SK-N-SH (cell line): ENCODE results near the gene ZFP36. TPM values are rescaled to one million over a fixed set of nuclear protein-coding genes. Genes with fewer than 3 reads are reported as not detected.
A peak's percentile ranks its signal among the peaks of the same experiment; 100 is the strongest.

Experiments used
- CTCF ChIA-PET: fragments of 300-600, 350-600 bp; formaldehyde crosslinking; extraction: SDS; loops from one replicate; lab custom pipeline; 2021; lab: Yijun Ruan, JAX
- POLR2A ChIA-PET: fragments of 350-600 bp; sonication (Branson Sonifier 250); formaldehyde crosslinking; extraction: SDS; loops from one replicate; lab custom pipeline; 2020; ENCODE audit warnings: antibody characterized with exemption, inconsistent platforms; lab: Yijun Ruan, JAX
- DNase-seq: peaks from one replicate; pipeline ENCODE4 v3.0.0; 2012
- H2AFZ ChIP-seq: fragments of 200-600 bp; sonication (generic); 2 replicates; pipeline ENCODE4 v1.8.1; 2016; ENCODE audit warnings: antibody characterized with exemption, mild to moderate bottlenecking, low read depth
- H3F3A ChIP-seq: fragments of 200-600 bp; sonication (generic); replicated peaks from 2 replicates; pipeline ENCODE3; 2016; ENCODE audit warnings: antibody characterized with exemption, mild to moderate bottlenecking; ENCODE audit not compliant: insufficient read depth
- H3K27ac ChIP-seq, 2 experiments: fragments of 200-500 bp in 1 of 2; fragments of 200-600 bp in 1 of 2; sonication (Bioruptor generic) in 1 of 2; sonication (generic), shearing (Covaris generic) in 1 of 2; 2 replicates each; pipeline versions ENCODE4 v1.5.1 to v1.6.1; 2014 to 2016; ENCODE audit warnings: low read depth in 2 of 2, inconsistent platforms in 1 of 2, low read length in 1 of 2, mild to moderate bottlenecking in 1 of 2, mixed read lengths in 1 of 2
- H3K27me3 ChIP-seq: fragments of 200-600 bp; sonication (generic), shearing (Covaris generic); 2 replicates; pipeline ENCODE4 v1.6.1; 2016; ENCODE audit warnings: mixed run types; ENCODE audit not compliant: insufficient read depth
- H3K36me3 ChIP-seq, 2 experiments: fragments of 200-500 bp in 1 of 2; fragments of 200-600 bp in 1 of 2; sonication (Bioruptor generic) in 1 of 2; sonication (generic) in 1 of 2; replicated peaks in 1 of 2; 2 replicates each; pipeline versions ENCODE3 to v1.5.1; 2014 to 2016; ENCODE audit warnings: low read length in 1 of 2, mild to moderate bottlenecking in 1 of 2; ENCODE audit not compliant: insufficient read depth in 2 of 2, control insufficient read depth in 1 of 2
- H3K4me1 ChIP-seq, 2 experiments: fragments of 200-500 bp in 1 of 2; fragments of 200-600 bp in 1 of 2; sonication (Bioruptor generic) in 1 of 2; sonication (generic), shearing (Covaris generic) in 1 of 2; 2 replicates each; pipeline versions ENCODE4 v1.5.1 to v1.6.1; 2014 to 2016; ENCODE audit warnings: low read depth in 1 of 2, low read length in 1 of 2, mixed run types in 1 of 2; ENCODE audit not compliant: insufficient read depth in 2 of 2, control insufficient read depth in 1 of 2
- H3K4me2 ChIP-seq: fragments of 200-600 bp; sonication (generic), shearing (Covaris generic); 2 replicates; pipeline ENCODE4 v1.6.1; 2017; ENCODE audit warnings: mixed run types
- H3K4me3 ChIP-seq, 2 experiments: fragments of 200-500 bp in 1 of 2; fragments of 200-600 bp in 1 of 2; sonication (Bioruptor generic) in 1 of 2; sonication (generic), shearing (Covaris generic) in 1 of 2; 2 replicates each; pipeline versions ENCODE4 v1.5.1 to v1.8.1; 2014 to 2016; ENCODE audit warnings: low read depth in 2 of 2, inconsistent platforms in 1 of 2, low read length in 1 of 2, mild to moderate bottlenecking in 1 of 2, mixed read lengths in 1 of 2, moderate library complexity in 1 of 2
- H3K79me2 ChIP-seq: fragments of 200-600 bp; sonication (generic); 2 replicates; pipeline ENCODE4 v1.8.1; 2017; ENCODE audit warnings: mild to moderate bottlenecking; ENCODE audit not compliant: insufficient read depth
- H3K9ac ChIP-seq: fragments of 200-600 bp; sonication (generic); 2 replicates; pipeline ENCODE4 v1.6.1; 2017; ENCODE audit warnings: mixed run types
- H3K9me2 ChIP-seq: fragments of 200-600 bp; sonication (generic); 2 replicates; pipeline ENCODE4 v1.6.1; 2017; ENCODE audit warnings: mixed run types
- H3K9me3 ChIP-seq: fragments of 200-600 bp; sonication (generic); 2 replicates; pipeline ENCODE4 v1.6.1; 2017; ENCODE audit warnings: mixed run types, mild to moderate bottlenecking, moderate library complexity
- H4K20me1 ChIP-seq: fragments of 200-600 bp; sonication (generic); 2 replicates; pipeline ENCODE4 v1.6.1; 2017; ENCODE audit warnings: mild to moderate bottlenecking, mixed run types; ENCODE audit not compliant: insufficient read depth
- EP300 ChIP-seq, 2 experiments: IDR thresholded peaks; 2 replicates each; pipeline versions ENCODE4 v1.4.0 to v1.6.1; 2012; ENCODE audit warnings: borderline replicate concordance in 1 of 2, low read depth in 1 of 2, low read length in 1 of 2
- FOSL2 ChIP-seq: IDR thresholded peaks from 2 replicates; pipeline ENCODE4 v1.4.0; 2012; ENCODE audit warnings: low read depth, mild to moderate bottlenecking, moderate library complexity, borderline replicate concordance
- FOXM1 ChIP-seq: IDR thresholded peaks from 2 replicates; pipeline ENCODE4 v1.4.0; 2012; ENCODE audit warnings: low read depth, mild to moderate bottlenecking
- GABPA ChIP-seq: IDR thresholded peaks from 2 replicates; pipeline ENCODE4 v1.4.0; 2012; ENCODE audit warnings: low read depth, mild to moderate bottlenecking
- MXI1 ChIP-seq: IDR thresholded peaks from 2 replicates; pipeline ENCODE4 v1.6.1; 2012; ENCODE audit warnings: mild to moderate bottlenecking, low read depth, low read length, improper control_type of control experiment
- NRF1 ChIP-seq: IDR thresholded peaks from 2 replicates; pipeline ENCODE4 v1.6.1; 2012; ENCODE audit warnings: low read depth, mild to moderate bottlenecking, low read length
- POLR2AphosphoS5 ChIP-seq: IDR thresholded peaks from 2 replicates; pipeline ENCODE4 v1.6.1; 2012; ENCODE audit warnings: low read depth, low read length
- RAD21 ChIP-seq: IDR thresholded peaks from 2 replicates; pipeline ENCODE4 v1.6.1; 2012; ENCODE audit warnings: mild to moderate bottlenecking, low read length
- RCOR1 ChIP-seq: fragments of 150-350 bp; IDR thresholded peaks from 2 replicates; pipeline ENCODE4 v1.6.1; 2017; ENCODE audit warnings: antibody characterized with exemption, low read length
- RXRA ChIP-seq: IDR thresholded peaks from 2 replicates; pipeline ENCODE4 v1.4.0; 2012; ENCODE audit warnings: low read depth, mild to moderate bottlenecking, borderline replicate concordance
- SIN3A ChIP-seq: IDR thresholded peaks from 2 replicates; pipeline ENCODE4 v1.6.1; 2012; ENCODE audit warnings: low read depth, mild to moderate bottlenecking, low read length, moderate library complexity, borderline replicate concordance
- SMC3 ChIP-seq: IDR thresholded peaks from 2 replicates; pipeline ENCODE4 v1.6.1; 2012; ENCODE audit warnings: low read depth, low read length, improper control_type of control experiment
- TAF1 ChIP-seq: IDR thresholded peaks from 2 replicates; pipeline ENCODE4 v1.6.1; 2012; ENCODE audit warnings: low read depth, mild to moderate bottlenecking, low read length, moderate library complexity, borderline replicate concordance
- TCF12 ChIP-seq: IDR thresholded peaks from 2 replicates; pipeline ENCODE4 v1.4.0; 2012
- YY1 ChIP-seq: IDR thresholded peaks from 2 replicates; pipeline ENCODE4 v1.4.0; 2012; ENCODE audit warnings: low read depth, mild to moderate bottlenecking
- WGBS: methylation state at CpG from one replicate; pipeline ENCODE4 v1.1.6; 2017; ENCODE audit warnings: low lambda C conversion rate; 5-methylcytosine and 5-hydroxymethylcytosine counted together
- polyA plus RNA-seq, 3 experiments: library from polyadenylated mRNA; depleted of rRNA; stranded (reverse); fragments of >200 nt; gene quantifications; 2 replicates each; pipeline ENCODE4 v1.2.3, GENCODE V29; 2012
- TF ChIP-seq, protein P1 (sequence below): IDR thresholded peaks from 2 replicates; pipeline ENCODE4 v1.4.0; 2012; ENCODE audit warnings: low read depth, borderline replicate concordance
- TF ChIP-seq, protein P2 (sequence below): IDR thresholded peaks from 2 replicates; pipeline ENCODE4; 2012
- TF ChIP-seq, protein P3 (sequence below): fragments of 200-600 bp; sonication (generic); IDR thresholded peaks from 2 replicates; pipeline ENCODE4 v1.6.1; 2017; ENCODE audit warnings: antibody characterized with exemption, mild to moderate bottlenecking, moderate library complexity
- TF ChIP-seq, protein P4 (sequence below): IDR thresholded peaks from 2 replicates; pipeline ENCODE4 v1.4.0; 2012; ENCODE audit warnings: low read depth, borderline replicate concordance
- TF ChIP-seq, protein P5 (sequence below): IDR thresholded peaks from 2 replicates; pipeline ENCODE4 v1.4.0; 2012; ENCODE audit warnings: low read depth
- TF ChIP-seq, protein P6 (sequence below): fragments of 150-350 bp; IDR thresholded peaks from 2 replicates; pipeline ENCODE4 v1.6.1; 2017; ENCODE audit warnings: antibody characterized with exemption, low read length, low read depth, borderline replicate concordance

Gene ZFP36
- polyA plus RNA-seq, 1 of the 3 experiments (the other 2 are of a cell fraction) = 49.3 TPM

DNA sequence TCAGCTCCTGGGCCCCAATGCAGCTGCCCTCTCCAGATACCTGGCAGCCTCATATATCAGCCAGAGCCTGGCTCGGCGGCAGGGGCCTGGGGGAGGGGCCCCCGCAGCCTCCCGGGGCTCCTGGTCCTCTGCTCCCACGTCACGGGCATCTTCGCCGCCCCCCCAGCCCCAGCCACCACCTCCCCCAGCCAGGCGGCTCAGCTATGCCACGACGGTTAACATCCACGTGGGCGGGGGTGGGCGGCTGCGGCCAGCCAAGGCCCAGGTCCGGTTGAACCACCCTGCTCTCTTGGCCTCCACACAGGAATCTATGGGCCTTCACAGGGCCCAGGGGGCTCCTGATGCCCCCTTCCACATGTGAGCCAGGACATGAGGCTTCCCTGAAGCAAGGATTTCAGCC, 18.3 kb downstream of the ZFP36 start:
- POLR2A ChIA-PET = interaction anchor here (2.9 kb wide), 1 partner anchor 11 kb away, joined by 17 read pairs; the partner anchor contains the start of gene RPS16
- peak; percentile 19 for DNase-seq

DNA sequence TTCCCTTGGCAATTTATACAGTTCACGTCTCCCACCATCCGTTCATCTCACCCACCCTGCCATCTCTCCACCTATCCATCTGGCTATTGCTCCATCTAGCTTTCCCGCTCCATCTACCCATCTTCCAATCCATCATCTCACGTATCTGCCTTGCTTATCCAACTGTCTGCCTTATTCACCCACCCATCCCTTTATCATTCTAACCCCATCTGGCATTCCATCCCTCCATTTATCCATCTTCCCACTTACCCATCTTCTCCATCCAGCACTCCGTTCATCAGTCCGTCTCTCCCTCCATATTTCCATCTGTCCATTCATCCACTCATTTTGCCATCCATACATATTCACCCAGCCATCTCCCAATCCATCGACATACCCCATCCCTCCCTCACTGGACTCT, 19.1 kb downstream of the ZFP36 start:
- H3K27ac ChIP-seq = peak overlapping the region in 1 of 2 experiments; percentile 22; a peak in 1 of 4 replicates
- POLR2A ChIA-PET = interaction anchor here (2.2 to 2.9 kb wide), 2 partner anchors 10 kb away, joined by 15 to 17 read pairs; partner anchors contain the start of gene RPS16
- TF ChIP-seq MXI1 = no peak
- TF ChIP-seq, protein P1, sequence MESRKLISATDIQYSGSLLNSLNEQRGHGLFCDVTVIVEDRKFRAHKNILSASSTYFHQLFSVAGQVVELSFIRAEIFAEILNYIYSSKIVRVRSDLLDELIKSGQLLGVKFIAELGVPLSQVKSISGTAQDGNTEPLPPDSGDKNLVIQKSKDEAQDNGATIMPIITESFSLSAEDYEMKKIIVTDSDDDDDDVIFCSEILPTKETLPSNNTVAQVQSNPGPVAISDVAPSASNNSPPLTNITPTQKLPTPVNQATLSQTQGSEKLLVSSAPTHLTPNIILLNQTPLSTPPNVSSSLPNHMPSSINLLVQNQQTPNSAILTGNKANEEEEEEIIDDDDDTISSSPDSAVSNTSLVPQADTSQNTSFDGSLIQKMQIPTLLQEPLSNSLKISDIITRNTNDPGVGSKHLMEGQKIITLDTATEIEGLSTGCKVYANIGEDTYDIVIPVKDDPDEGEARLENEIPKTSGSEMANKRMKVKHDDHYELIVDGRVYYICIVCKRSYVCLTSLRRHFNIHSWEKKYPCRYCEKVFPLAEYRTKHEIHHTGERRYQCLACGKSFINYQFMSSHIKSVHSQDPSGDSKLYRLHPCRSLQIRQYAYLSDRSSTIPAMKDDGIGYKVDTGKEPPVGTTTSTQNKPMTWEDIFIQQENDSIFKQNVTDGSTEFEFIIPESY = no peak
- no peak for TF ChIP-seq POLR2AphosphoS5
- TF ChIP-seq, protein P2, sequence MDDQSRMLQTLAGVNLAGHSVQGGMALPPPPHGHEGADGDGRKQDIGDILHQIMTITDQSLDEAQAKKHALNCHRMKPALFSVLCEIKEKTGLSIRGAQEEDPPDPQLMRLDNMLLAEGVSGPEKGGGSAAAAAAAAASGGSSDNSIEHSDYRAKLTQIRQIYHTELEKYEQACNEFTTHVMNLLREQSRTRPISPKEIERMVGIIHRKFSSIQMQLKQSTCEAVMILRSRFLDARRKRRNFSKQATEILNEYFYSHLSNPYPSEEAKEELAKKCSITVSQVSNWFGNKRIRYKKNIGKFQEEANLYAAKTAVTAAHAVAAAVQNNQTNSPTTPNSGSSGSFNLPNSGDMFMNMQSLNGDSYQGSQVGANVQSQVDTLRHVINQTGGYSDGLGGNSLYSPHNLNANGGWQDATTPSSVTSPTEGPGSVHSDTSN = no peak
- no peak for TF ChIP-seq RCOR1
- TF ChIP-seq, protein P3, sequence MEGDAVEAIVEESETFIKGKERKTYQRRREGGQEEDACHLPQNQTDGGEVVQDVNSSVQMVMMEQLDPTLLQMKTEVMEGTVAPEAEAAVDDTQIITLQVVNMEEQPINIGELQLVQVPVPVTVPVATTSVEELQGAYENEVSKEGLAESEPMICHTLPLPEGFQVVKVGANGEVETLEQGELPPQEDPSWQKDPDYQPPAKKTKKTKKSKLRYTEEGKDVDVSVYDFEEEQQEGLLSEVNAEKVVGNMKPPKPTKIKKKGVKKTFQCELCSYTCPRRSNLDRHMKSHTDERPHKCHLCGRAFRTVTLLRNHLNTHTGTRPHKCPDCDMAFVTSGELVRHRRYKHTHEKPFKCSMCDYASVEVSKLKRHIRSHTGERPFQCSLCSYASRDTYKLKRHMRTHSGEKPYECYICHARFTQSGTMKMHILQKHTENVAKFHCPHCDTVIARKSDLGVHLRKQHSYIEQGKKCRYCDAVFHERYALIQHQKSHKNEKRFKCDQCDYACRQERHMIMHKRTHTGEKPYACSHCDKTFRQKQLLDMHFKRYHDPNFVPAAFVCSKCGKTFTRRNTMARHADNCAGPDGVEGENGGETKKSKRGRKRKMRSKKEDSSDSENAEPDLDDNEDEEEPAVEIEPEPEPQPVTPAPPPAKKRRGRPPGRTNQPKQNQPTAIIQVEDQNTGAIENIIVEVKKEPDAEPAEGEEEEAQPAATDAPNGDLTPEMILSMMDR = no peak
- no peak for TF ChIP-seq NRF1
- TF ChIP-seq, protein P4, sequence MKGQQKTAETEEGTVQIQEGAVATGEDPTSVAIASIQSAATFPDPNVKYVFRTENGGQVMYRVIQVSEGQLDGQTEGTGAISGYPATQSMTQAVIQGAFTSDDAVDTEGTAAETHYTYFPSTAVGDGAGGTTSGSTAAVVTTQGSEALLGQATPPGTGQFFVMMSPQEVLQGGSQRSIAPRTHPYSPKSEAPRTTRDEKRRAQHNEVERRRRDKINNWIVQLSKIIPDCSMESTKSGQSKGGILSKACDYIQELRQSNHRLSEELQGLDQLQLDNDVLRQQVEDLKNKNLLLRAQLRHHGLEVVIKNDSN = no peak
- TF ChIP-seq FOSL2 = no peak
- TF ChIP-seq SMC3 = no peak
- TF ChIP-seq GABPA = no peak
- no peak for TF ChIP-seq FOXM1
- TF ChIP-seq, protein P5, sequence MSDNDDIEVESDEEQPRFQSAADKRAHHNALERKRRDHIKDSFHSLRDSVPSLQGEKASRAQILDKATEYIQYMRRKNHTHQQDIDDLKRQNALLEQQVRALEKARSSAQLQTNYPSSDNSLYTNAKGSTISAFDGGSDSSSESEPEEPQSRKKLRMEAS = no peak
- TF ChIP-seq RXRA = no peak
- no peak for TF ChIP-seq YY1
- TF ChIP-seq, protein P6, sequence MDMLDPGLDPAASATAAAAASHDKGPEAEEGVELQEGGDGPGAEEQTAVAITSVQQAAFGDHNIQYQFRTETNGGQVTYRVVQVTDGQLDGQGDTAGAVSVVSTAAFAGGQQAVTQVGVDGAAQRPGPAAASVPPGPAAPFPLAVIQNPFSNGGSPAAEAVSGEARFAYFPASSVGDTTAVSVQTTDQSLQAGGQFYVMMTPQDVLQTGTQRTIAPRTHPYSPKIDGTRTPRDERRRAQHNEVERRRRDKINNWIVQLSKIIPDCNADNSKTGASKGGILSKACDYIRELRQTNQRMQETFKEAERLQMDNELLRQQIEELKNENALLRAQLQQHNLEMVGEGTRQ = no peak

More for the DNA sequence above, 18.3 kb downstream of the ZFP36 start:
- Histone ChIP-seq H3K27me3 (no peaks in the 10 kb centered on the region), H3K79me2 (no peaks in the 10 kb centered on the region; the same call in 1 of the 2 replicates), H3K27ac (no peak overlapping the region), H4K20me1 (no peaks in the 10 kb centered on the region), H3K36me3 (peaks cover 8 to 18% of the 10 kb centered on the region in 2 experiments), H3K4me2 (no peak overlapping the region), H3K9me2 (no peaks in the 10 kb centered on the region), H3K4me1 (peaks cover 8 to 12% of the 10 kb centered on the region in 2 experiments; a peak in 3 of 4 replicates), H3K9ac (no peak overlapping the region), H2AFZ (no peak overlapping the region), H3K9me3 (no peaks in the 10 kb centered on the region), H3F3A (peaks cover 33% of the 10 kb centered on the region), H3K4me3 (no peak overlapping the region)
- CTCF ChIA-PET = interaction anchor here (1.2 to 3.0 kb wide), 4 partner anchors 7 to 27 kb away, joined by 3 to 15 read pairs (median 5); partner anchors contain the start of gene PLEKHG2
- WGBS = 93% methylated on average over 9 of the region's 16 CpGs
- TF ChIP-seq POLR2AphosphoS5 = no peak
- no peak for TF ChIP-seq GABPA
- TF ChIP-seq, protein P5 = no peak
- TF ChIP-seq TAF1 = no peak
- no peak for TF ChIP-seq SIN3A
- TF ChIP-seq RAD21 = no peak
- no peak for TF ChIP-seq FOSL2
- TF ChIP-seq TCF12 = no peak
- no peak for TF ChIP-seq EP300 (IDR thresholded peaks at IDR 0.05; ENCODE audit: borderline replicate concordance in 1 of 2, low read depth in 1 of 2, low read length in 1 of 2)

More for the DNA sequence above, 19.1 kb downstream of the ZFP36 start:
- no peak overlapping the region for H3K4me3 ChIP-seq
- no peak for DNase-seq
- CTCF ChIA-PET = interaction anchor here (1.0 to 3.1 kb wide), 3 partner anchors 12 to 106 kb away, joined by 3 to 15 read pairs (median 12); partner anchors contain the start of gene PLEKHG2
- no peaks in the 10 kb centered on the region for H3K9me2 ChIP-seq
- peaks cover 8 to 17% of the 10 kb centered on the region in 2 experiments; a peak in 3 of 4 replicates for H3K4me1 ChIP-seq
- H3F3A ChIP-seq = peaks cover 36% of the 10 kb centered on the region
- H3K4me2 ChIP-seq = no peak overlapping the region
- H3K9me3 ChIP-seq = no peaks in the 10 kb centered on the region
- no peaks in the 10 kb centered on the region for H4K20me1 ChIP-seq
- no peak overlapping the region for H2AFZ ChIP-seq
- no peaks in the 10 kb centered on the region; the same call in 1 of the 2 replicates for H3K79me2 ChIP-seq
- 92% methylated on average over 7 of the region's 7 CpGs for WGBS
- peaks cover 0 to 15% of the 10 kb centered on the region in 2 experiments for H3K36me3 ChIP-seq
- no peak overlapping the region for H3K9ac ChIP-seq
- no peaks in the 10 kb centered on the region for H3K27me3 ChIP-seq
